ENCODE data around the gene IRAG1. TPM values are rescaled to one million over a fixed set of nuclear protein-coding genes. Genes with fewer than 3 reads are reported as not detected.

The IRAG1 gene
- total RNA-seq, 1 experiment from 2014 or later: 0.64 TPM

- DNase-seq: no peak
- peaks cover 55% of the 10 kb centered on the region for H3K4me1 ChIP-seq
- intact Hi-C loops (cut with micrococcal nuclease; ENCODE audit: unreplicated experiment): no loop called here
- no peak for TF ChIP-seq CTCF (IDR thresholded peaks at IDR 0.05; ENCODE audit: insufficient read depth in 1 of 2, low read depth in 1 of 2, low read length in 1 of 2, severe bottlenecking in 1 of 2, unreplicated experiment in 1 of 2)
- no peaks in the 10 kb centered on the region for H3K9me3 ChIP-seq
- no peaks in the 10 kb centered on the region for H3K27me3 ChIP-seq (replicated peaks; ENCODE audit: control insufficient read depth, insufficient read depth, low read length)
- no peaks in the 10 kb centered on the region for H3K36me3 ChIP-seq (ENCODE audit: control insufficient read depth, insufficient read depth, low read length)
- Mint-ChIP-seq H3K27me3 (ENCODE audit: insufficient read depth, unreplicated experiment) (no peaks in the 10 kb centered on the region), H3K36me3 (ENCODE audit: insufficient read depth, unreplicated experiment) (no peaks in the 10 kb centered on the region), H3K27ac (ENCODE audit: unreplicated experiment) (no peak overlapping the region), H3K4me1 (ENCODE audit: low read depth, unreplicated experiment) (peaks cover 51% of the 10 kb centered on the region), H3K9me3 (ENCODE audit: unreplicated experiment) (no peaks in the 10 kb centered on the region), H3K4me3 (ENCODE audit: unreplicated experiment) (no peak overlapping the region)
- no peak overlapping the region for H3K4me3 ChIP-seq (ENCODE audit: low read depth, low read length)
- no TSS peak for BruUV-seq (replicated peaks)
- ChIA-PET CTCF (interaction anchor here (1.6 kb wide), 1 partner anchor 13 kb away, joined by 4 read pairs; no protein-coding TSS in a partner anchor), POLR2A (no interaction called here)
Measured at GRCh38 chr11:10670099-10670498, 23.5 kb downstream of the IRAG1 start.

GRCh38 chr11:10669258-10670033 lies 24.1 kb downstream of the IRAG1 start:
- DNase-seq: peak in 1 of 2 experiments; percentile 59

GRCh38 chr11:10667521-10667885 lies 26.1 kb downstream of the IRAG1 start:
- H3K36me3 Mint-ChIP-seq (ENCODE audit: insufficient read depth, unreplicated experiment): no peaks in the 10 kb centered on the region
- DNase-seq: no peak

More at GRCh38 chr11:10669258-10670033, 24.1 kb downstream of the IRAG1 start:
- no peaks in the 10 kb centered on the region for H3K9me3 ChIP-seq
- Mint-ChIP-seq H3K36me3 (ENCODE audit: insufficient read depth, unreplicated experiment) (no peaks in the 10 kb centered on the region), H3K27ac (ENCODE audit: unreplicated experiment) (peak overlapping the region; percentile 55), H3K4me3 (ENCODE audit: unreplicated experiment) (no peak overlapping the region), H3K4me1 (ENCODE audit: low read depth, unreplicated experiment) (peaks cover 54% of the 10 kb centered on the region), H3K27me3 (ENCODE audit: insufficient read depth, unreplicated experiment) (no peaks in the 10 kb centered on the region), H3K9me3 (ENCODE audit: unreplicated experiment) (no peaks in the 10 kb centered on the region)
- H3K4me3 ChIP-seq (ENCODE audit: low read depth, low read length): no peak overlapping the region
- peaks cover 55% of the 10 kb centered on the region for H3K4me1 ChIP-seq
- ChIA-PET POLR2A (no interaction called here), CTCF (interaction anchor here (1.6 kb wide), 1 partner anchor 13 kb away, joined by 4 read pairs; no protein-coding TSS in a partner anchor)
- intact Hi-C loops (cut with micrococcal nuclease; ENCODE audit: unreplicated experiment): no loop called here
- no peak for TF ChIP-seq CTCF (IDR thresholded peaks at IDR 0.05; ENCODE audit: insufficient read depth in 1 of 2, low read depth in 1 of 2, low read length in 1 of 2, severe bottlenecking in 1 of 2, unreplicated experiment in 1 of 2)
- no TSS peak for BruUV-seq (replicated peaks)
- H3K36me3 ChIP-seq (ENCODE audit: control insufficient read depth, insufficient read depth, low read length): no peaks in the 10 kb centered on the region
- H3K27me3 ChIP-seq (replicated peaks; ENCODE audit: control insufficient read depth, insufficient read depth, low read length): no peaks in the 10 kb centered on the region

More at GRCh38 chr11:10667521-10667885, 26.1 kb downstream of the IRAG1 start:
- Mint-ChIP-seq H3K9me3 (ENCODE audit: unreplicated experiment) (no peaks in the 10 kb centered on the region), H3K4me1 (ENCODE audit: low read depth, unreplicated experiment) (peaks cover 47% of the 10 kb centered on the region), H3K4me3 (ENCODE audit: unreplicated experiment) (no peak overlapping the region), H3K27ac (ENCODE audit: unreplicated experiment) (peak overlapping the region; percentile 77), H3K27me3 (ENCODE audit: insufficient read depth, unreplicated experiment) (no peaks in the 10 kb centered on the region)
- Histone ChIP-seq H3K4me3 (ENCODE audit: low read depth, low read length) (no peak overlapping the region), H3K4me1 (peaks cover 55% of the 10 kb centered on the region), H3K27me3 (replicated peaks; ENCODE audit: control insufficient read depth, insufficient read depth, low read length) (no peaks in the 10 kb centered on the region), H3K9me3 (no peaks in the 10 kb centered on the region), H3K36me3 (ENCODE audit: control insufficient read depth, insufficient read depth, low read length) (no peaks in the 10 kb centered on the region)
- no TSS peak for BruUV-seq (replicated peaks)
- intact Hi-C loops (cut with micrococcal nuclease; ENCODE audit: unreplicated experiment): no loop called here
- CTCF ChIA-PET: no interaction called here
- TF ChIP-seq CTCF (IDR thresholded peaks at IDR 0.05; ENCODE audit: insufficient read depth in 1 of 2, low read depth in 1 of 2, low read length in 1 of 2, severe bottlenecking in 1 of 2, unreplicated experiment in 1 of 2): no peak
- POLR2A ChIA-PET: no interaction called here
